ENCODE results near the gene SDK2.

GRCh38 chr17:73654241-73654640, 10.0 kb upstream of the SDK2 start:
- TF ChIP-seq RAD21 (IDR thresholded peaks at IDR 0.05; ENCODE audit: low read length), result no peak
- TF ChIP-seq CTCF (IDR thresholded peaks at IDR 0.05), result no peak
- TF ChIP-seq, protein P1, sequence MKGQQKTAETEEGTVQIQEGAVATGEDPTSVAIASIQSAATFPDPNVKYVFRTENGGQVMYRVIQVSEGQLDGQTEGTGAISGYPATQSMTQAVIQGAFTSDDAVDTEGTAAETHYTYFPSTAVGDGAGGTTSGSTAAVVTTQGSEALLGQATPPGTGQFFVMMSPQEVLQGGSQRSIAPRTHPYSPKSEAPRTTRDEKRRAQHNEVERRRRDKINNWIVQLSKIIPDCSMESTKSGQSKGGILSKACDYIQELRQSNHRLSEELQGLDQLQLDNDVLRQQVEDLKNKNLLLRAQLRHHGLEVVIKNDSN (IDR thresholded peaks at IDR 0.05; ENCODE audit: borderline replicate concordance, low read depth), result no peak
- TF ChIP-seq, protein P2, sequence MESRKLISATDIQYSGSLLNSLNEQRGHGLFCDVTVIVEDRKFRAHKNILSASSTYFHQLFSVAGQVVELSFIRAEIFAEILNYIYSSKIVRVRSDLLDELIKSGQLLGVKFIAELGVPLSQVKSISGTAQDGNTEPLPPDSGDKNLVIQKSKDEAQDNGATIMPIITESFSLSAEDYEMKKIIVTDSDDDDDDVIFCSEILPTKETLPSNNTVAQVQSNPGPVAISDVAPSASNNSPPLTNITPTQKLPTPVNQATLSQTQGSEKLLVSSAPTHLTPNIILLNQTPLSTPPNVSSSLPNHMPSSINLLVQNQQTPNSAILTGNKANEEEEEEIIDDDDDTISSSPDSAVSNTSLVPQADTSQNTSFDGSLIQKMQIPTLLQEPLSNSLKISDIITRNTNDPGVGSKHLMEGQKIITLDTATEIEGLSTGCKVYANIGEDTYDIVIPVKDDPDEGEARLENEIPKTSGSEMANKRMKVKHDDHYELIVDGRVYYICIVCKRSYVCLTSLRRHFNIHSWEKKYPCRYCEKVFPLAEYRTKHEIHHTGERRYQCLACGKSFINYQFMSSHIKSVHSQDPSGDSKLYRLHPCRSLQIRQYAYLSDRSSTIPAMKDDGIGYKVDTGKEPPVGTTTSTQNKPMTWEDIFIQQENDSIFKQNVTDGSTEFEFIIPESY (IDR thresholded peaks at IDR 0.05; ENCODE audit: borderline replicate concordance, low read depth), result no peak
